Stimulated activated CD4-positive, alpha-beta T cell treated with anti-CD3 and anti-CD28 coated beads, Interleukin-4, amount 100 ng/mL, for 48 hours (primary cell): ENCODE measurements around the gene SNAP29.
"Not testable (repeated sequence)": the region's sequence is repeated elsewhere in the genome, so short reads cannot be mapped to it uniquely, and the experiment has no call there.

Source experiments
- DNase-seq, 2 donors: peaks; one replicate each; pipeline ENCODE4 v3.0.0-alpha.2; 2020; ENCODE audit warnings: low read depth in 2 of 2

Gene SNAP29

DNA sequence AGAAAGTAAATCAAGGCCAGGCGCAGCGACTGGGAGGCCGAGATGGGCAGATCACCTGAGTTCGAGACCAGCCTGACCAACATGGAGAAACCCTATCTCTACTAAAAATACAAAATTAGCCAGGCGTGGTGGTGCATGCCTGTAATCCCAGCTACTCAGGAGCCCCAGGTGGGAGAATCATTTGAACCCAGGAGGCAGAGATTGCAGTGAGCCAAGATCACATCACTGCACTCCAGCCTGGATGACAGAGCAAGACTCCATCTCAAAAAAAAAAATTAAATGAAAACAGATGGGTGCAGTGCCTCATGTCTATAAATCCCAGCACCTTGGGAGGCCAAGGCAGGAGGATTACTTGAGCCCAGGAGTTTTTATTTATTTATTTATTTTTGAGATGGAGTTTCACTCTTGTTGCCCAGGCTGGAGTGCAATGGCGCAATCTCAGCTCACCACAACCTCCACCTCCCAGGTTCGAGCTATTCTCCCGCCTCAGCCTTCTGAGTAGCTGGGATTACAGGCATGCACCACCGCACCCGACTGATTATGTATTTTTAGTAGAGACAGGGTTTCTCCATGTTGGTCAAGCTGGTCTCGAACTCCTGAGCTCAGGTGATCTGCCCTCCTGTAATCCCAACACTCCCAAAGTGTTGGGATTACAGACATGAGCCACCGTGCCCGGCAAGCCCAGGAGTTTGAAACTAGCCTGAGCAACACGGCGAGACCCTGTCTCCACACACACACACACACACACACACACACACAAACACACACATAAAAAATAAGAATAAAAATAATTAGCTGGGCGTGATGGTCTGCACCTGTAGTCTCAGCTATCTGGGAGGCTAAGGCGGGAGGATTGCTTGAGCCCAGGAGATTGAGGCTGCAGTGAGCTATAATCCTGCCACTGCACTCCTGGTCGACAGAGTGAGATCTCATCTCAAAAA is 42.6 kb downstream of the SNAP29 start:
- DNase-seq: not testable (repeated sequence)

DNA sequence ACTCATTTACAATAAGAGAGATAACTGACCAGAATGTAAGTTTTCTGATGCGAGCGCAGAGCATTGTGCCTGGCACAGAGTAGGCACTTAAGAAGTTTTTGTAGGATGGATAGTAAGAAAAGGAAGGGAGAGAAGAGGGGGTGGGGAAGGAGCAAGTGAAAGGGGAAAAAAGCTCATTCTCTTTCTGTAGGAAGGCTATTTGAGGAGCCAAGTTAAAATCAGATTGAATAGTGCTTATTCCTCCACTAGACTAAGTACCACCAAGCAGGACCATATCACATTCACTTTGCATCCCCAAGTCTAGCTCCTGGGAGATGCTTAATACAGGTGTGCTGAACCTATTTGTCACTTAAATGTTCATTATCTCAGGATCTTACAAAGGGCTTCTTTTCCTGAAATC is 44.3 kb downstream of the SNAP29 start:
- DNase-seq: no peak

GRCh38 chr22:20904008-20904979 is 45.5 kb downstream of the SNAP29 start:
- DNase-seq: no peak

DNA sequence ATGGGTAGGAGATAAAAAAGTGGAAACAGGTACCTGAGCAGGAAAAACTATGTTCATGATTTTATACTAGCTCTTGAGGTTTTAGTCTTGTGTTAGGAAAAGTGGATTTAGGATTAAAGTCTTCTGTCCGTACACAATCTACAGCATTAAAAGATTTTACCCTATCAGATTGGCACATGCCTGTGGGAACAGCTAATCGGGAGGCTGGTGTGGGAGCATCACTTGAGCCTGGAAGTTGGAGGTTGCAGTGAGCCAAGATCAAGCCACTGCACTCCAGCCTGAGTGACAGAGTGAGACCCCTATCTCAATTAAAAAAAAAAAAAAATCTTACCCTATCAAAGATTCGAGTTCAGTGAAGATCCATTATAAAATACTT is 46.2 kb downstream of the SNAP29 start:
- no peak for DNase-seq

DNA sequence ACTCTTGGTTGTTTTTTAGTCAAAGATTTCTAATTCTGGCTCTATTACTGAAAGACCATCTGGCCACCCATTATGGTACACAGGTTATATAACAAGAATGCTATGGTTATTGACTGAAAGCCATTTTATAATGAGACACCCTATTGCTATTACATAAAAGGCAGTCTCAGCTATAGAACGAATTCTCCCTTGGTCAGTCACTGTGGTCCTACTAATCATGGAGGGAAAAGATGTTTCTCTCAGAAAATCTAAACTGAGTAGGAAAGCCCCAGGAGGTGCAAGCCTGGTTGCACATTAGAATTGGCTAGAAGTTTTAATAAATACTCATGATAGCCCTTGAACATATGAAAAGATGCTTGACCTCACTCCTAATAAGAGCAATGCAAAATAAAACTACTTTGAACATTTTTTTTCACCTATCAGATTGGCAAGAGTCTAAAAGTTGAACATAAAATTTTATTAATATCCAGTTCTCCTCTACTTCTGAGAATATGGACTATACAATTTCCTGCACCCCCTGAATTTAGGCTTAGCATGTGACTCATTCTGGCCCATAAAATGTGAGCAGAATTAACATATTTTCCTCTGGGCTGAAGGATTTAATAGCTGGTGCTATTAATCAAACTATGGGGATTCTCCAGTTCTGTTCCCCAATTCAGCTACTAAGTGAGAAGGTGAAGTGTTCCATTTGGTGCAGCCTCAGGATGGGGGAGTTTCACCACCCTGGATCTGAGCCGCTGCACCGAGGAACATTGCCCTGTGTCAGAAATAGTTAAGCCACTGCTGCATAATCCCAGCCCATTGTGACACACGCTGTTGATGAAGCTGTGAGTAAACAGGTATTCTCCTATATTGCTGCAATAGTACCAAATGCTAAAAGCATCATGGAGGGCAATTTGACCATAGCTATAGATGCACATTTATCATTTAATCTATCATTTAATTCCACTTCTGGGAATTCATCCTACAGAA is 46.9 kb downstream of the SNAP29 start:
- DNase-seq: no peak

DNA sequence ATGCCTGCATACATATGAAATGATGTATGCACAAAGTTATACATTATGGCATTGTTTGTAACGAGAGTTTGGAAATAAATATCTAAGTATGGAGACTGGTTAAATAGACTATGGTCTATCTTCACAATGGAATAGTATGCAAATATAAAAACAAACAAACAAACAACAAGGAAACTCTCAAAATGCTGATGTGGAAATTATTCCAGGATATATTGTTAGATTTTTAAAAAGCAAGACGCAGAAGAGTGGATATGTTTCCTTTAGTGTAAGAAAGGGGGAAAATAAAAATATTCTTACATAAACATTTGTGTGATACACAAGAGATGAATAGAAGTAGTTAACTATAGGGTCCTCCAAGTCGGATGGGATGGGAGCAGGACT is 47.6 kb downstream of the SNAP29 start:
- DNase-seq: no peak

- not testable (repeated sequence) for DNase-seq
These were observed 49.9 kb downstream of the SNAP29 start for GRCh38 chr22:20908717-20909116.

DNA sequence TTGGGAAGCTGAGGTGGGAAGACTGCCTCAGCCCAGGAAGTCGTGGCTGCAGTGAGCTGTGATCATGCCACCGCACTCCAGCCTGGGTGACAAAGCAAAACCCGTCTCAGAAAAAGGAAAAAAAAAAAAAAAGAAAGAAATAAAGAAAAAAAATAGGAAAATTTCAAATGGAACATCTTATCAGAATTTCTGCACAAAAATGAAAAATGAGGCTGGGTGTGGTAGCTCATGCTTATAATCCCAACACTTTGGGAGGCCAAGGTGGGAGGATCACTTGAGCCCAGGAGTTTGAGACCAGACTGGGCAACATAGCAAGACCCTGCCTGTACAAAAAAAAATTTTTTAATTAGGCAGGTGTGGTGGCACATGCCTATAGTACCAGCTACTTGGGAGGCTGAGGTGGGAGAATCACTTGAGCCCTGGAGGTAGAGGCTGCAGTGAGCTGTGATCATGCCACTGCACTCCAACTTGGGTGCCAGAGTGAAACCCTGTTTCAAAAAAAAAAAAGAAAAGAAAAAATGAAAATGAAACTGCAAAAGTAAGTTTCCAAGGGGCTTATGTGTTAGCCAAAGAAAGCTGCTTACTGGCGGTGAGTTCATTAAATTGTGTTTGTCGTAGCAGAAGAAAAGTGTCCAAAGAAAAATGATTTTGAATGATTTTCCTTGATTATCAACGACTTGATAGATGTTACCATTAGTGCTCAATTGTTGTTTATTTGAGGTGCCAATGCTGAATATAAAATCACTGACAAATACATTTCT is 50.9 kb downstream of the SNAP29 start:
- no peak for DNase-seq

- DNase-seq: no peak
These were observed 53.7 kb downstream of the SNAP29 start for GRCh38 chr22:20912494-20912893.

DNA sequence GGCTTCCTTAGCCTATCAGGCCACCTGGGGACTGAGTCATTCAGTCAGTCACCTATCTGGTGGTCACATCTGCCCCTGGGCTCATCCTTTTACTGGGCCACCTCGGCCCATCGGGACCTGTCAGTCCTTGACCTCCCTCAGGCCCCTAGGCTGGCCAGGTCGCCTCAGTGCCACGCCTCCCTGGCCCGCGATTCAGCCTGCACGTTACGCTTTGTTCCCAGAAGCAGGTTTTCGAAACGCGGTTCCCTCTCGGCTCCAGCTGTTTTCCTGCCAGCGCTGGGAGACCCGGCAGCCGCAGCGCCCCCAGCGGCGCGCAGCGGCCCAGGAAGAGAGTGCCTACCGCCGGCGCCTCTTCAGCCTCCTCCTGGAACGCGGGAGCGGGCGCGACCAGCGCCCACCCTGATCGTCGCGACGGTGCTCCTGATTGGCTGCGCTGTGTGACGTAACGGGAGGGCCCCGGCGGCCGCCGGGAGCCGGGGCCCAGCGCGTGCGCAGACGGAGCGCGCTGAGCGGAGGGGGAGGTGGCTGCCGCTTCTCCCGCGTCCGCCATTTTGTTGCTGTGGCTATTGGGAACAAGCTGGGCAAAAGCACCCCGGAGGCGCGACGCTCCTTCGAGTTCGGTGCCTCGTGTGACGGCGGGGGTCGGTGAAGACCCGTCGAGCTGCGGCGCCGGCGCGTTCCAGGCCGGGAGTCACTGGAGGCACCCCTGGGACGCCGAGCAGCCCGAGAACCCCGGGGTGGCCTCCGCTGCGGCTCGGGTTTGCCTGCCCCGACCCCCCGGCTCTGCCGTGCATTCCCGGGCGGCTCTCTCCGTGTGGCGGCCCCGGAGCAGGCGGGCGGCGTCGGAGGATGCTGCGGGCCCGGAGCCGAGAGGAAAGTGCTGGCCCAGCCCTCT is 58.4 kb downstream of the SNAP29 start, which contains the start of gene CRKL:
CRKL (plus strand) TSS at position 492 of the 895 bp plus-strand sequence. CDS start 528 bp downstream, outside the sequence.
- peak; percentile 90 to 94 for DNase-seq

DNA sequence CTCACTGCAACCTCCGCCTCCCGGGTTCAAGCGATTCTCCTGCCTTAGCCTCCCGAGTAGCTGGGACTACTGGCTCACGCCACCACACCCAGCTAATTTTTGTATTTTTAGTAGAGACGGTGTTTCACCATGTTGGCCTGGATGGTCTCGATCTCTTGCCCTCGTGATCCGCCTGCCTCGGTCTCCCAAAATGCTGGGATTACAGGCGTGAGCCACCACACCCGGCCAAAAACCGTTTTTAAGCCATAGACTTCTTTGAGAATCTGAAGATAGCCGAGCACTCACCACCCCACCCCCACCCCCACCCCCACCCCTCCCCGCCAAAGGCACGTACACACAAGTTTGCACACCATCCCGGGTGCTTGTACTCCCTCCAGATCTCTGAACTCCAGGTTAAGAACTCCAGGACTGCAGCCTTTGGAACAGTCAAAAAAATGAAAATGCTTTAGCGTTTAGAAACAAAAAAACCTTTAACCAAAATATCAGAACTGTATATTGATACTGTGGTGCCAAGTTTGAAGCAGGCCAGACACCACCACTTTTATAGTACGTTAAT is 59.9 kb downstream of the SNAP29 start:
- DNase-seq: no peak

- no peak for DNase-seq
These were observed 60.9 kb downstream of the SNAP29 start for GRCh38 chr22:20919718-20920117.

DNA sequence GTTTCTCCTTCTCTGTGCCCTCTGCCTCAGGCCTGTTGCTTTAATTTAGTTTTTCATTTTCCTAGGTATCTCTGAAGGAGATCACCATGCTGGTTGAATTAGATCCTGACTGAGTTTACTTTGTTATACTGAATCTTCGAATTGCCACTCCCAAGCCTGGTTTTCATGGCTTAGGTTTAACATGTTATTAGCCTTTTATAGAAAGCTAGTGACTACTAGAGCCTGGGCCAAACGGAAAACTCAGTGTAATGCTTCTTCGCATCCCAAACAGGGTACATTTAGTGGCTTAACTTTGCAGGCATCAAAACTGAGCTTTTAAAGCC is 62.0 kb downstream of the SNAP29 start:
- DNase-seq: no peak

GRCh38 chr22:20922141-20922751 is 63.4 kb downstream of the SNAP29 start:
- no peak for DNase-seq

GRCh38 chr22:20926243-20926642 is 67.4 kb downstream of the SNAP29 start:
- DNase-seq: no peak

DNA sequence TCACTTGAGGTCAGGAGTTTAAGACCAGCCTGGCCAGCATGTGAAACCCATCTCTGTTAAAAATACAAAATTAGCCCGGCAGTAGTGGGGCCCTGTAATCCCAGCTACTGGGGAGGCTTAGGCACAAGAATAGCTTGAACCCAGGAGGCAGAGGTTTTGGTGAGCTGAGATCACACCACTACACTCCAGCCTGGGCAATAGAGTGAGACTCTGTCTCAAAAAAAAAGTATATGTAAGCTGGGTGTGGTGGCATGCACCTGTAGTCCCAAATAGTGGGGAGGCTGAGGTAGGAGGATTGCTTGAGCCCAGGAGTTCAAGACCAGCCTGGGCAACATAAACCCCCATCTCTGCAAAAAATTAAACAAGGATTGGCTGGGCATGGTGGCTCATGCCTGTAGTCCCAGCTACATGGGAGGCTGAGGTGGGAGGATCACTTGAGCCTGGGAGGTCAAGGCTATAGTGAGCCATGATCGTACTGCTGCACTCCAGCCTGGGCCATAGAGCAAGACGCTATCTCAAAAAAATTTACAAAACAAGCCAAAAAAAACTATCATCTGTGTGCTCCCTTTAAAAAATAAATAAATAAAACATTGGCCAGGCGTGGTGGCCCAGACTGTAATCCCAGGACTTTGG is 69.2 kb downstream of the SNAP29 start:
- DNase-seq: no peak

DNA sequence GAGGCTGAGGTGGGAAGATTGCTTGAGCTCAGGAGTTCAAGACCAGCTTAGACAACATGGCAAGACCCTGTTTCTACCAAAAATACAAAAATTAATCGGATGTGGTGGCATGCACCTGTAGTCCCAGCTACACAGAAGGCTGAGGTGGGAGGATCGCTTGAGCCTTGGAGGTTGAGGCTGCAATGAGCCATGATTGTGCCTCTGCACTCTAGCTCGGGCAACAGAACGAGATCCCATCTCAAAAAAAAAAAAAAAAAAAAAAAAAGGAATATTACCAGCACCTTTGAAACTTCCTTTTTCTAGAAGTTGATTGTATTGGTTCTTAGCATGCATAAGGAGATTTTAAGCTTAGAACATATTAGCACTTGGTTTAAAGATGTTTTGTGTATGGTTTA is 69.8 kb downstream of the SNAP29 start:
- DNase-seq: no peak

GRCh38 chr22:20930004-20930403 is 71.2 kb downstream of the SNAP29 start:
- DNase-seq: no peak
